ENCODE results near the gene M6PR.

GRCh38 chr12:8917751-8918150 lies 31.7 kb downstream of the M6PR start:
- TF ChIP-seq CTCF (IDR thresholded peaks at IDR 0.05 in 8 of 11, conservative IDR thresholded peaks at IDR 0.05 in 3 of 11) = no peak
- no peak for TF ChIP-seq POLR2A (IDR thresholded peaks at IDR 0.05)
- no peak for TF ChIP-seq POLR2AphosphoS5 (IDR thresholded peaks at IDR 0.05)
